Esophagus muscularis mucosa (tissue), 4 donors: ENCODE measurements around the gene C7orf25. TPM values are rescaled to one million over a fixed set of nuclear protein-coding genes. Genes with fewer than 3 reads are reported as not detected.
A peak's percentile ranks its signal among the peaks of the same experiment; 100 is the strongest.
"Not testable (repeated sequence)": the region's sequence is repeated elsewhere in the genome, so short reads cannot be mapped to it uniquely, and the experiment has no call there.

Source experiments
- DNase-seq: peaks from one replicate; pipeline ENCODE4 v3.0.0-alpha.2; 2017; ENCODE audit errors: extremely low spot score
- H3K27ac ChIP-seq, 4 donors: fragments of 200-600 bp; sonication (generic); replicated peaks in 1 of 4; 1 replicate in 3 of 4; 2 replicates in 1 of 4; pipeline ENCODE4 v1.5.1; 2016 to 2019; ENCODE audit warnings: mild to moderate bottlenecking in 1 of 4
- H3K27me3 ChIP-seq, 4 donors: fragments of 200-600 bp; sonication (generic); one replicate each; pipeline versions ENCODE4 v1.5.1 to v1.6.0; 2016 to 2019
- H3K36me3 ChIP-seq, 4 donors: fragments of 200-600 bp; sonication (generic); one replicate each; pipeline ENCODE4 v1.5.1; 2016 to 2019
- H3K4me1 ChIP-seq, 4 donors: fragments of 200-600 bp; sonication (generic); one replicate each; pipeline ENCODE4 v1.5.1; 2016 to 2019
- H3K4me3 ChIP-seq, 4 donors: fragments of 200-600 bp; sonication (generic); 1 replicate in 2 of 4; 2 replicates in 2 of 4; pipeline ENCODE4 v1.5.1; 2016 to 2019; ENCODE audit warnings: mild to moderate bottlenecking in 4 of 4, moderate library complexity in 1 of 4
- H3K9me3 ChIP-seq, 4 donors: fragments of 200-600 bp; sonication (generic); 1 replicate in 3 of 4; 2 replicates in 1 of 4; pipeline ENCODE4 v1.5.1; 2016 to 2019
- CTCF ChIP-seq, 3 experiments: fragments of 200-600 bp in 2 of 3; fragments of 450-650 bp in 1 of 3; sonication (generic) in 2 of 3; IDR thresholded peaks; one replicate each; pipeline ENCODE4 v1.5.1; 2017 to 2019; ENCODE audit warnings: antibody characterized with exemption in 3 of 3, mild to moderate bottlenecking in 2 of 3, moderate library complexity in 1 of 3
- EP300 ChIP-seq: sonication (generic); formaldehyde crosslinking; IDR thresholded peaks from one replicate; pipeline ENCODE4 v1.6.1; 2017; ENCODE audit warnings: antibody characterized with exemption
- POLR2A ChIP-seq: fragments of 450-650 bp; IDR thresholded peaks from one replicate; pipeline ENCODE4 v1.6.1; 2017; ENCODE audit warnings: antibody characterized with exemption, moderate library complexity, mild to moderate bottlenecking, low read depth
- POLR2AphosphoS5 ChIP-seq, 2 donors: sonication (generic); formaldehyde crosslinking; IDR thresholded peaks; one replicate each; pipeline ENCODE4 v1.6.1; 2017; ENCODE audit warnings: antibody characterized with exemption in 2 of 2
- whole genome bisulfite sequencing: methylation state at CpG from one replicate; pipeline ENCODE4 v1.1.5; 2018; 5-methylcytosine and 5-hydroxymethylcytosine counted together
- intact Hi-C: fragments of 100-400 bp; cut with DNase I; formaldehyde crosslinking; loops from one replicate; pipeline ENCODE4 v1.15.1; 2023
- total RNA-seq, 4 donors: library from RNA; depleted of rRNA; stranded (reverse); fragments of >200 nt; gene quantifications; one replicate each; pipeline versions ENCODE4 v1.1.0 to v1.2.1, GENCODE V29; 2016

C7orf25 gene
- total RNA-seq, 4 donors from 2014 or later: 4.6 to 13.0 (median 11.7) TPM

GRCh38 chr7:42886129-42886528 is 25.7 kb downstream of the C7orf25 start:
- intact Hi-C loops: no loop called here
- TF ChIP-seq POLR2A (no peak), CTCF (IDR thresholded peaks at IDR 0.05) (peak in 2 of 3 experiments; percentile 14 to 16), POLR2AphosphoS5 (IDR thresholded peaks at IDR 0.05) (no peak)
- no peak for DNase-seq
- 93% methylated on average over 2 of the region's 2 CpGs for WGBS
- H3K4me3 ChIP-seq: no peak overlapping the region
- no peak overlapping the region for H3K27ac ChIP-seq
- H3K9me3 ChIP-seq: no peaks in the 10 kb centered on the region
- H3K27me3 ChIP-seq: no peaks in the 10 kb centered on the region
- H3K36me3 ChIP-seq: no peaks in the 10 kb centered on the region
- H3K4me1 ChIP-seq: peaks cover 5 to 21% (median 20%) of the 10 kb centered on the region in 4 donors

DNA sequence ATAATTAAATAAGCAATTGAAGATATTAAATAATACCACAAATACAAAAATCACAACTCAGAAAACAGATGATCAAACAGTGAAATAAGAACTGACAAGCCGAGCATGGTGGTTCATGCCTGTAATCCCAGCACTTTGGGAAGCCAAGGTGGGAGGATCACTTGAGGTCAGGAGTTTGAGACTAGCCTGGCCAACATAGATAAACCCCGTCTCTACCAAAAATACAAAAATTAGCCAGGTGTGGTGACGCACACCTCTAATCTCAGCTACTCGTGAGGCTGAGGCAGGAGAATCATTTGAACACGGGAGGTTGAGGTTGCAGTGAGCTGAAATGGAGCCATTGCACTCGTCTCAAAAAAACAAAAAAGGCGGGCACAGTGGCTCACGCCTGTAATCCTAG is 26.7 kb downstream of the C7orf25 start:
- H3K9me3 ChIP-seq, DNase-seq, H3K27me3 ChIP-seq, intact Hi-C loops, H3K36me3 ChIP-seq, H3K4me3 ChIP-seq, H3K27ac ChIP-seq: not testable (repeated sequence)
- WGBS: 95% methylated on average over 8 of the region's 8 CpGs
- H3K4me1 ChIP-seq: peaks cover 5 to 21% (median 20%) of the 10 kb centered on the region in 4 donors

- Histone ChIP-seq H3K9me3 (no peaks in the 10 kb centered on the region), H3K27me3 (no peaks in the 10 kb centered on the region), H3K36me3 (no peaks in the 10 kb centered on the region), H3K27ac (no peak overlapping the region), H3K4me1 (peaks cover 5 to 17% (median 15%) of the 10 kb centered on the region in 4 donors), H3K4me3 (no peak overlapping the region)
- TF ChIP-seq POLR2A: no peak
- no peak for TF ChIP-seq EP300
- no peak for TF ChIP-seq POLR2AphosphoS5 (IDR thresholded peaks at IDR 0.05)
- no peak for TF ChIP-seq CTCF (IDR thresholded peaks at IDR 0.05)
- no peak for DNase-seq
- WGBS: 97% methylated on average over 6 of the region's 6 CpGs
- intact Hi-C loops: no loop called here
Observed at GRCh38 chr7:42883950-42884349, 27.9 kb downstream of the C7orf25 start.

DNA sequence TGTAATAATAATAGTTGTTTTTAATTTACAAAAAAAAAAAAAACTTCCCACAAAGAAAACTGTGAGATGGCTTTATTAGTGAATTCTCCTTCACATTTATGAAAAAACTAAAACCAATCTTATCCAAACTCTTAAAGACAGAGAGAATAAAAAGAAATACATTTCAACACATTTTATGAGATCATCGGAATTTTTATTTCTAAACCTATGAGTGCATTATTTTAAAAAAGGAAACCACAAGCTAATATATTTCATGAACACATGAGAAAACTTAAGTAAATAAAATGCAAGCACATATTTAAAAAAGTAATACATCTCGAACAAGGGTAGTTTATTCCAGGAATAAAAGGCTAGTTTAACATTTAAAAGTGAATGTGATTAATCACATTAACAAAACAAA is 31.5 kb downstream of the C7orf25 start:
- WGBS: 67% methylated on average over 2 of the region's 2 CpGs
- Histone ChIP-seq H3K4me3 (no peak overlapping the region), H3K27me3 (no peaks in the 10 kb centered on the region), H3K27ac (no peak overlapping the region), H3K9me3 (no peaks in the 10 kb centered on the region), H3K4me1 (peaks cover 0 to 7% (median 0%) of the 10 kb centered on the region in 4 donors), H3K36me3 (no peaks in the 10 kb centered on the region)
- intact Hi-C loops: no loop called here
- no peak for TF ChIP-seq CTCF (IDR thresholded peaks at IDR 0.05)
- DNase-seq: no peak

- Histone ChIP-seq H3K27ac (no peak overlapping the region), H3K4me3 (no peak overlapping the region), H3K9me3 (no peaks in the 10 kb centered on the region), H3K27me3 (no peaks in the 10 kb centered on the region), H3K4me1 (peaks cover 0 to 7% (median 0%) of the 10 kb centered on the region in 4 donors), H3K36me3 (no peaks in the 10 kb centered on the region)
- no peak for DNase-seq
- 85% methylated on average over 3 of the region's 3 CpGs for WGBS
- no peak for TF ChIP-seq EP300
- intact Hi-C loops: no loop called here
Observed at GRCh38 chr7:42878303-42878702, 33.6 kb downstream of the C7orf25 start.

DNA sequence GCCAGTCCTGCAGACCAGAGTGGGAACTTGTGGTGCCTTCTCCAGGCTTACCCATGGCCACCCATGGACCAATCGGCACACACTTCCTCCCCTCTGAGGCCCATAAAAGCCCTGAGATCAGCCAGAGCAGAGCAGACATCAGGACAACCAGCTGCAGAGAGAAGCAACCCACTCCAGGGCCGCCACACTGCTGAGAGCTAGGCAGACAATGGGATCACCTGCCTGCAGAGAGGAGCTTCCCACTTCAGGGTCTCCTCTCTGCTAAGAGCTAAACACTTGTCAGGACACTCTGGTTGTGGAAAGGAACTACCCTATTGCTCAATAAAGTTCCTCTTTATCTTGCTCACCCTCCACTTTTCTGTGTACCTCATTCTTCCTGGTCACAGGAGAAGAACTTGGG is 34.0 kb downstream of the C7orf25 start:
- DNase-seq: no peak

More for the DNA sequence above, 34.0 kb downstream of the C7orf25 start:
- Histone ChIP-seq H3K4me3 (no peak overlapping the region), H3K27ac (no peak overlapping the region), H3K36me3 (no peaks in the 10 kb centered on the region), H3K4me1 (peaks cover 0 to 7% (median 0%) of the 10 kb centered on the region in 4 donors), H3K27me3 (no peaks in the 10 kb centered on the region), H3K9me3 (no peaks in the 10 kb centered on the region)
- TF ChIP-seq POLR2A (no peak), CTCF (IDR thresholded peaks at IDR 0.05) (no peak), EP300 (no peak), POLR2AphosphoS5 (IDR thresholded peaks at IDR 0.05) (no peak)
- intact Hi-C loops: no loop called here
- 56% methylated on average over 2 of the region's 2 CpGs for WGBS
